Hepatic stellate cell (primary cell): ENCODE data around the gene ZNF552.
"Not testable (repeated sequence)": the region's sequence is repeated elsewhere in the genome, so short reads cannot be mapped to it uniquely, and the experiment has no call there.

Experiments
- DNase-seq: peaks from one replicate; pipeline ENCODE4 v3.0.0; 2011; ENCODE audit warnings: low spot score

The ZNF552 gene

DNA sequence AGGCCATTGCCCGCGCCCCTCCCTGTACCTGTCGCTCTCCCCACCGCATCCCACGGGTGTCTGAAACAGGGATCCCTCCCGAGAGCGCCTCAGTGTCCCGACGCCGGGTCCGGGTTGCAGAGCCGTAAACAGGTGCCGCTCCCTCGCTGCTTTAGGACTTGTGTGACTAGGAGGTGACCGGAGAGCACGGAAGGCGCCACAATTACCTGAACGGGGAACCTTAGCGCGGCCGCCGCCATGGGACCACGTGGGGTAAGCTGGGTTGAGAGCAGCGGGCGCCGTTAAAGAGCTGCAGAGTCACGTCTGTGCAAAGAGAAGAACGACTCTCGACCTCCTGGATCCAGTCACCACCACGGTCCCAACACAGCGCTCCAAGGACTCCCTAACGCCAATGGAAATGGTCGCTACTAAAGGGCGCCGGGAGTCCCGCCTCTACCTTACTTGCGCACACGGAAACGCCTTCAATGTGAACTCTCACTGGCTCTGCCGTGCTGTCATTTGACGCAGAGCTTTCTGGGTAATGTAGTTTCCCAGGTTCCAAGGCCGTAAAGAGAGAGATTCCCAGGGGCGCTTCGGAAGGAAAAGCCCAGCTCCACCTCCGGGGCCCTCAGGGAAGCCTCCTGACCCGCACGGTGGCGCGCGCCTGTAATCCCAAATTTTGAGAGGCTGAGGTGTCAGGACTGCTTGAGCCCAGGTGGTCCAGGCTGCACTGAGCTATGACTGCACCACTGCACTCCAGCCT is at the start of gene ZNF552:
TSS of gene ZNF552 (minus strand) at position 409 of the 742 bp plus-strand sequence. CDS start at position 239, 170 bp downstream.
- peak; percentile 92 for DNase-seq

DNA sequence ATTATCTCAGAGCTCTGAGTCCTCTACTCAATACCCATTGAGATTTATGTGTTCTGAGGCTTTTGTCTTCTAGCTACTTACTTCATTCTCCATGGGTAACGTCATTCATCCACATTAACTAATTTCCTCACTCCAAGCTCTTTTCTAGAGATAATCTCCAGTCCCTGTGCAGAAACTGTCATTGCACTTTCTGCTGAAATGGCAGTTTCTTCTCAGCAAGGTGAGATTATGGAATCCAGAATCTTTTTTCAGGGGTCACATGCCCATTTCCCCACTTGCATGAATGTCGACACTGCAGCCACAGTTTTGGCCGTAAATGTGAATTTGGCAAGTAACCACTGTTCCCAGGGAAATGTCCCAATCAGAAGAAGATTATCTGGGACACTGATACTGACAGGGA is 47.6 kb upstream of the ZNF552 start:
- not testable (repeated sequence) for DNase-seq

- DNase-seq, result not testable (repeated sequence)
These were observed 39.4 kb upstream of the ZNF552 start for GRCh38 chr19:57854117-57854516.

DNA sequence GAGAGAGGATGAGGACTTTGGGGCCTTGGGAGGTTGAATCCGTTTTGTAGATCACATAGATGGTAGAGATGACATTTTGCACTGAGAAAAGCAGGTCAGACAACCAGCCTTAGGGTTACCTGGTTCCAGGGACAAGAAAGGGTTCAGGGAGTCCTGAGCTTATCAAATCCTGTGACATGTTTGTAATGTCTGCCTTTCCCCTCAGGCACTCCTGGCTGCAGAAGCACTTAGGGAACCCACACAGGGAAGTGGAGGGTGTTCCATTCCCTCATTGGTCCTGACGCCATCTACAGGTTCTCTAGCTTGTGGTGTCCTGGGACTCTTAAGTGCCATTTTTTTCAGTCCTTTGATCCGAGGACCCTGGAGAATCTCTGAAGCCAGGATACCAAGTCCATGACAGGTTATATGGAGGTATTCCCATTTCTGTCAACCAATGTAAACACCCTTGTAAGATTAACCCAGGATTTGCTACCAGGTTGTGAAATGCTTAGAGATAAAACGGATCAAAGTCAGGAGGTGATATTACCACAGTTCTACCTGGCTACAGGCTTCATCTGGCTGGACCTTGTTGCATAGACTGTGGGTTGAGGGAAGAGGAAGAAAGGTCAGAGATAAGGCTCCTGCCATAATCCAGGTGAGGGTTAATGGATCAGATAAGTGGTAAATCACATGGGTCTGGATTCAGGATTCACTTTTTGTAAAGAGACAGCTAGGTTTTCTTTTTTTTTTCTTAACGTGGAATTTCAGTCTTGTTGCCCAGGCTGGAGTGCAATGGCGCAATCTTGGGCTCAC is 37.3 kb upstream of the ZNF552 start:
- DNase-seq, result not testable (repeated sequence)

GRCh38 chr19:57850553-57851017 is 35.9 kb upstream of the ZNF552 start:
- DNase-seq, result no peak

GRCh38 chr19:57849666-57850473 is 35.2 kb upstream of the ZNF552 start, which contains the start of gene ZNF587:
TSS of gene ZNF587 (plus strand) at chr19:57849859. CDS start at chr19:57850039, 180 bp downstream.
- peak; percentile 75 for DNase-seq

GRCh38 chr19:57849162-57849665 is 34.5 kb upstream of the ZNF552 start:
- not testable (repeated sequence) for DNase-seq

GRCh38 chr19:57847164-57847563 is 32.5 kb upstream of the ZNF552 start:
- DNase-seq, result not testable (repeated sequence)

DNA sequence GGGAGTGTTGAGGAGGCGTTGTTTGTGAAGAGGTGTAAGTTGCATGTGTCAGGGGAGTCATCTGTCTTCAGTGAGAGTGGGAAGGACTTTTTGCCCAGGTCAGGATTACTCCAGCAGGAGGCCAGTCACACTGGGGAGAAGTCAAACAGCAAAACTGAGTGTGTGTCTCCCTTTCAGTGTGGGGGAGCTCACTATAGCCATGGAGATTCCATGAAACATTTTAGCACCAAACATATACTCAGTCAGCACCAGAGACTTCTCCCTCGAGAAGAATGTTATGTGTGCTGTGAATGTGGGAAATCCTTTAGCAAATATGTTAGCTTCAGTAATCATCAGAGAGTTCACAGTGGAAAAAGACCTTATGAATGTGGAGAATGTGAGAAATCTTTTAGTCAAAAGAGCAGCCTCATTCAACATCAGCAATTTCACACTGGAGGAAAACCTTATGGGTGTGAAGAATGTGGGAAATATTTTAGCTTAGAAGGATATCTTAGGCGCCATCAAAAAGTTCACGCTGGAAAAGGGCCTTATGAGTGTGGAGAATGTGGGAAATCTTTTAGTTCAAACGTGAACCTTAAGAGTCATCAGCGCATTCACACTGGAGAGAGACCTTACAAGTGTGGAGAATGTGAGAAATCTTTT is 26.5 kb upstream of the ZNF552 start:
- no peak for DNase-seq

DNA sequence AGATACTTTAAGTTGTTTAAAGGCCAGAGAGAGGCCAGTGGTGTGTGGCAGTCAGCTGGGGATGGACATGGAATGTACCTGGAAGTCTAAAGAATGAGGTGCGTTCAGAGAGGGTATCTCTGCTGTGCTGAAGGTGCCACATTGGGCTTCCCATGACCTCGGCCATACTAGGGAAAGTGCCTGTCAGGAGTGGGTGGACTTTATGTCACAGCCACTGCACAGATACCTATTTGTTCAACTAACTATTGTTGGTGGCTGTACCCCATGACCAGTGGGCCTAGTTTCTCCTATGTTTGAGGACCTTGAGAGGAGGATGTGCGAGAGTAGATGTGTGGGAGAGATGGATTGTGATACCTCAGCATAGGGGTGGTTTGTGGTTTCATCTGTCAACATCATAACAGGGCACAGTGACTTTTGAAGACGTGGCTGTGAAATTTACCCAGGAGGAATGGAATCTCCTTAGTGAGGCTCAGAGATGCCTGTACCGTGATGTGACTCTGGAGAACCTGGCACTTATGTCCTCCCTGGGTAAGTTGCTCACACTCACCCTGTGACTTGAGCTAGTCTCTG is 24.0 kb upstream of the ZNF552 start:
- not testable (repeated sequence) for DNase-seq

GRCh38 chr19:57836991-57837390 is 22.3 kb upstream of the ZNF552 start:
- not testable (repeated sequence) for DNase-seq

- peak; percentile 82 for DNase-seq
These were observed 15.4 kb upstream of the ZNF552 start, which contains the start of gene ZNF587B for GRCh38 chr19:57830071-57830602. TSS of gene ZNF587B (plus strand) at chr19:57830299. CDS start at chr19:57830529, 230 bp downstream.

DNA sequence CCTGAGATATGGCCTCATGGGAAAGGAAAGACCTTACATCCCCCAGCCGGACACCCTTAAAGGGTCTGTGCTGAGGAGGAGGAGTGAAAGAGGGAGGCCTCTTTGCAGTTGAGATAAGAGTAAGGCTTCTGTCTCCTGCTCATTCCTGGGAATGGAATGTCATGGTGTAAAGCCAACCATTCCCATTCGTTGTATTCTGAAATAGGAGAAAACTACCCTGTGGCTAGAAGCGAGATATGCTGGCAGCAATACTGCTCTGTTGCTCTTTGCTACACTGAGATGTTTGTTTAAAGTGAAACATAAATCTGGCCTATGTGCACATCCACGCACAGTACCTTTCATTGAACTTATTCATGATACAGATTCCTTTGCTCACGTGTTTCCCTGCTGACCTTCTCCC is 14.6 kb upstream of the ZNF552 start:
- no peak for DNase-seq

DNA sequence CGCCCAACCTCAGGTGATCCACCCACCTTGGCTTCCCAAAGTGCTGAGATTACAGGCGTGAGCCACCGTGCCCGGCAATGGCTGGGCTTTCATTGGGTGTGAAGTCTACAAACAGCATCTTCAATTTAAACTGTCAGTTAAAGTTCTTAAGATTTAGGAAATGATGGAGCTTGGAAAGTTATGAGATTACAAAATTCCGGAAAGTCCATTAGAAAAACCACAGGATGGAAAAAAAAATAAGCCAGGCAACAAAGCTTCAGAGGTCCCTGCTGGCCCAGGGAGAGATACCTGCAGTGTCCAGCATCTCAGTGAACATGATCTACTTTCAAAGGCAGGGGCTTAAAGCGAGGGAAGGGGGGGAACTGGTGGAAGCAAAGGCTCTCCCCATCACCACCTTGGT is 10.8 kb upstream of the ZNF552 start:
- DNase-seq, result no peak

- DNase-seq, result not testable (repeated sequence)
These were observed 8.9 kb upstream of the ZNF552 start for GRCh38 chr19:57823608-57824007.

DNA sequence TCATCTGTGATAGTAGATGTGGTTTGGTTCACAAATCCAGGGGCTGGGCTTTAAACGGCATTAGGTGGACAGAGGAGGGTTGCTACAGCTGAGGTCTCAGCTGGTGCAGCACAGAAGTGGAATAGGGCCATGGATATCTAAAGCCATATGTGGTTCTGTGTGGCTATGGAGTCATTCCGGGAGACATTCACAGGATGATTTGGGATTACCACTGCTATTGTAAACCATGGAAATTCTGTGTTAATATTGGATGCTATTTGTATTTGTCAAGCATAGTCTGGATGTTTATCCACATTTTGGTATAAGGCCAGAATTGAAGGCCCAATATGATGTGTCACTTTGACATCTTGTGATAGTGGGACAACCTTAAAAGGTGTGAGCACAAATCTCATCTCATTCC is 8.4 kb upstream of the ZNF552 start:
- DNase-seq, result not testable (repeated sequence)

GRCh38 chr19:57821501-57821900 is 6.8 kb upstream of the ZNF552 start:
- DNase-seq, result not testable (repeated sequence)

GRCh38 chr19:57821095-57821494 is 6.4 kb upstream of the ZNF552 start:
- not testable (repeated sequence) for DNase-seq

GRCh38 chr19:57820599-57820998 is 5.9 kb upstream of the ZNF552 start:
- DNase-seq, result no peak

DNA sequence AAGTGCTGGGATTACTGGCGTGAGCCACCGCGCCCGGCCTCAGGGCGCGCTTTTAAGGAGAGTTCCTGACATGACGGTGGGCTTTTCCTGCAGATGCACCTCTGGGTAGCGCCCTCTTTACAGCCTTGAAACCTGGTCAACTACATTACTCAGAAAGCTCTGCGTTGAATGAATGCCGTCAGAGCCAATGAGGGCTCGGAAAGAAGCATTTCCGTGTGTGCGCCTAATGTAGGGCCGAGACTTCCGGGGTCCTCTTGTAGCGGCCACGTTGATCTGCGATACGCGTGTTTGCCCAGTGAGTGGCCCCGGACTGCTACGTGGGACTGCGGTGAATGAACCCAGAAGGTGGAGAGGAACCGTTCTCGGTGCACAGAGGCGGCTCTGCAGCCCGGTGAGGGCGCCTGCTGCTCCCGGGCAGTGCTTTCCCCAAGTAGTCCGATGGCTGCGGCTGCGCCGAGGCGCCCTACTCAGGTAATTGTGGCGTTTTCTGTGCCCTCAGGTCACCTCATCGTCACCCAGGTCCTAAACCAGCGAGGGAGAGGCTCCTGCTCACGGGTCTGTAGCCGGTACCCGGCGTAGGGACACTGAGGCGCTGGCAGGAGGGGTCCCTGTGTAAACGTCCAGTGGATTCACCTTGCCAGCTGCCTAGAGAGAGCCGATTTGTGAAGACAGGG is 4.9 kb upstream of the ZNF552 start:
- peak; percentile 96 for DNase-seq
